Articular chondrocyte of knee joint (primary cell): ENCODE results near the gene MRPL32. TPM values are rescaled to one million over a fixed set of nuclear protein-coding genes. Genes with fewer than 3 reads are reported as not detected.

ENCODE experiments used
- total RNA-seq: library from RNA; depleted of rRNA; stranded (reverse); fragments of >200 nt; gene quantifications from 2 replicates; pipeline ENCODE4 v1.2.3, GENCODE V29; 2012

Gene MRPL32
- 56.4 and 62.7 TPM in 2 replicates for total RNA-seq

DNA sequence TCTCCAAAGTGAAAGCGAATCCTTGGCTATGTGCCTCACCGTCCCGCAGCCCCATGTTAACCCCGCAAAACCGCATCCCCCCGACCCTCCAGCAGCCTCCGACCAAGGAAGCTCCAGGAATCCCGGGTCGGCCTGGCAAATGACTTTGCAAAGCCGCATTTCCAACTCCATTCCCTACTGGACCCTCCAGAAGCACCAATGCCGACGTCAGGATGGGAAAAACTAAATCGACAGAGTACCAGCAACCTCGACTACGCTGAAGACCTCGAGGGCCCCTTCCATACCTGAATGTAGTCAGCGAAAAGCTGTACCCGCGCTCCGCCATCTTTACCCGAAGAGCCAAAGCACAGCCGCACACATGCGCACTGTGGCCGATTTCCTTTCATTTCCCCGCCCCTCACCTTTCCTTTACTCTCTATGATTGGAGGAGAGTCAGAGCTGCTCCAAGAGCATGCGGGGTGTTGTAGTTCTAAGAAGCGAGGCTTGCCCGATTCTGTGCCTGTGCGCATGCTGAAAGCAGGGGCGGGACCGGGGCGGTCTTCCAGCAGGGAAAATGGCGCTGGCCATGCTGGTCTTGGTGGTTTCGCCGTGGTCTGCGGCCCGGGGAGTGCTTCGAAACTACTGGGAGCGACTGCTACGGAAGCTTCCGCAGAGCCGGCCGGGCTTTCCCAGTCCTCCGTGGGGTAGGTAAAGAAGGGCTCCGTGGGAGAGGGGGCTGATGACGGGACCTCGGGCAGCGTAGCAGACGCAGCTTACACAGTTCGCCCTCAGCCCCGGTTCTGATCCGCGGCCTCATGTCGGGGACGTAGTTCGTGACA lies at the start of gene MRPL32, which contains the start of gene PSMA2:
MRPL32 (plus strand) TSS at position 543 of the 818 bp plus-strand sequence; CDS start at position 554, 11 bp downstream.
PSMA2 (minus strand) TSS at position 341 of the 818 bp plus-strand sequence; CDS start at position 325, 16 bp downstream.

DNA sequence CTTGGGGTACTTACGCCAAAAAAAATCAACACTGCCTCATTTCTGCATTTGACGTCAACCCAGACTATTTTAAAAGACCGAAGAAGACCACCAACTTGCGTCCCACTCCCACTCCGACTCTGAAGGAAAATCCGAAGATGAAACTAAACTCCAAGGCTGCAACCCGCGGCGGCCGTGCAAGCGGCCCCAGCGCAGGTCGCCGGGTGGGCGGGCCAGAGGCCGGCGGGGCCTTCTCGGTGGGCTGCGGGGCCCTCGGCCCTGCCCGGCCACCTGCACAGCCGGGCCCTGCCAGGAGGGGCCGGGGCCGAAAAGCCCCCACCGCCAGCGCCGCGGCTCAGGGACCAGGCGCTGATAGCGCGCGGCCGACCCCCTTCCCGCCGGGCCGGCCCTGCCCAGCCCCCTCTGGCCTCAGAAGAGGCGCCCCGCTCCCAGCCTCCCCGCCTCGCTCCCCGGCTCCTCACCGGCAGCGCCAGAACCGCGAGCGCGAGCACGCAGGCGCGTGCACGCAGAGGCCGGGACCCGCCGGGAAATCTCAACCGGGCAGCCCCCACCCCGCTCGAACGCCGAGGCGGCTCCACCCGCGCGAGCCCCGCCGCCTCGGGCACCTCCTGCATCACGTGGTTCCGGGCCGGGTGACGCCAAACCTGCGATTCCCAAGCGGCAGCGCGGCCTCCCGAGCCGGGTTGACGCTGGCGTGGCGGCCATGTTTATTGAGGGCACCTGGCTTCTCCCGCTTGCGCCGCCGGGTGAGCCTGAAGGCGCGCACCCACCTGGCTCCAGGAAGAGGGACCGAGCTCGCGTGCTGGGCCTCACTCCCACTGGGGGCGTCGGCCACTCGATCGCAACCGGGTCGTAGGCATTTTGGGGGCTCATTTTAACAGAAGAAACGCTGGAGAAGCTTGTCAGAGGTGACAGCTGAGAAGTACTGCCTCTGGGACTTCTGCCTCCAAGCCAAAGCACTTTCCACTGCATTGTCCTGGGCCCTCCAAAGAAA lies 20.4 kb upstream of the MRPL32 start, which contains the start of gene C7orf25:
C7orf25 (minus strand) TSS at position 617 of the 994 bp plus-strand sequence. CDS start 1,170 bp downstream, outside the sequence.

Other genes starting within 250 kb of the MRPL32 start
- 9.5 and 11.1 TPM in 2 replicates for gene C7orf25, start 20.3 kb upstream of the MRPL32 start, total RNA-seq
- gene PSMA2, start 202 bp upstream of the MRPL32 start, total RNA-seq: 113 and 121 TPM in 2 replicates
- gene HECW1, start 180.3 kb downstream of the MRPL32 start, total RNA-seq: 12.9 and 13.7 TPM in 2 replicates